Activated naive CD4-positive, alpha-beta T cell treated with anti-CD3 and anti-CD28 coated beads, Interleukin-2, amount 10 ng/mL, durations not matched to agents 7 days and 5 days (primary cell): ENCODE results near the gene PATJ.
"Not testable (repeated sequence)": the region's sequence is repeated elsewhere in the genome, so short reads cannot be mapped to it uniquely, and the experiment has no call there.

Source experiments
- CTCF ChIA-PET: fragments of 350-600 bp; sonication (Branson Sonifier 250); formaldehyde crosslinking; loops from one replicate; lab custom pipeline; 2021; ENCODE audit warnings: antibody characterized with exemption; lab: Charles Lee
- DNase-seq: peaks from one replicate; pipeline ENCODE4 v3.0.0-alpha.2; 2020
- H3K27ac Mint-ChIP-seq: one replicate; pipeline ENCODE4 v1.8.0; 2021; ENCODE audit warnings: mild to moderate bottlenecking, moderate library complexity, mixed read lengths
- H3K27me3 Mint-ChIP-seq: one replicate; pipeline ENCODE4 v1.8.0; 2021; ENCODE audit warnings: mild to moderate bottlenecking, mixed read lengths
- H3K36me3 Mint-ChIP-seq: one replicate; pipeline ENCODE4 v1.8.0; 2021; ENCODE audit warnings: mixed read lengths
- H3K4me1 Mint-ChIP-seq: one replicate; pipeline ENCODE4 v1.8.0; 2021; ENCODE audit warnings: mixed read lengths
- H3K4me3 Mint-ChIP-seq: one replicate; pipeline ENCODE4 v1.8.0; 2021; ENCODE audit warnings: mild to moderate bottlenecking, moderate library complexity, mixed read lengths
- H3K9me3 Mint-ChIP-seq: one replicate; pipeline ENCODE4 v1.8.0; 2021; ENCODE audit warnings: mixed read lengths

The PATJ gene

GRCh38 chr1:61730679-61731078 lies 11.6 kb upstream of the PATJ start:
- H3K4me1 Mint-ChIP-seq, CTCF ChIA-PET, H3K27ac Mint-ChIP-seq, H3K9me3 Mint-ChIP-seq, DNase-seq, H3K27me3 Mint-ChIP-seq, H3K36me3 Mint-ChIP-seq, H3K4me3 Mint-ChIP-seq: not testable (repeated sequence)

- DNase-seq = no peak
- H3K27me3 Mint-ChIP-seq = peaks cover 9% of the 10 kb centered on the region
- H3K27ac Mint-ChIP-seq = no peak overlapping the region
- H3K36me3 Mint-ChIP-seq = no peaks in the 10 kb centered on the region
- no peak overlapping the region for H3K4me3 Mint-ChIP-seq
- CTCF ChIA-PET = no interaction called here
- H3K9me3 Mint-ChIP-seq = no peaks in the 10 kb centered on the region
- peaks cover 6% of the 10 kb centered on the region for H3K4me1 Mint-ChIP-seq
These were observed 9.6 kb upstream of the PATJ start for GRCh38 chr1:61732726-61733125.

DNA sequence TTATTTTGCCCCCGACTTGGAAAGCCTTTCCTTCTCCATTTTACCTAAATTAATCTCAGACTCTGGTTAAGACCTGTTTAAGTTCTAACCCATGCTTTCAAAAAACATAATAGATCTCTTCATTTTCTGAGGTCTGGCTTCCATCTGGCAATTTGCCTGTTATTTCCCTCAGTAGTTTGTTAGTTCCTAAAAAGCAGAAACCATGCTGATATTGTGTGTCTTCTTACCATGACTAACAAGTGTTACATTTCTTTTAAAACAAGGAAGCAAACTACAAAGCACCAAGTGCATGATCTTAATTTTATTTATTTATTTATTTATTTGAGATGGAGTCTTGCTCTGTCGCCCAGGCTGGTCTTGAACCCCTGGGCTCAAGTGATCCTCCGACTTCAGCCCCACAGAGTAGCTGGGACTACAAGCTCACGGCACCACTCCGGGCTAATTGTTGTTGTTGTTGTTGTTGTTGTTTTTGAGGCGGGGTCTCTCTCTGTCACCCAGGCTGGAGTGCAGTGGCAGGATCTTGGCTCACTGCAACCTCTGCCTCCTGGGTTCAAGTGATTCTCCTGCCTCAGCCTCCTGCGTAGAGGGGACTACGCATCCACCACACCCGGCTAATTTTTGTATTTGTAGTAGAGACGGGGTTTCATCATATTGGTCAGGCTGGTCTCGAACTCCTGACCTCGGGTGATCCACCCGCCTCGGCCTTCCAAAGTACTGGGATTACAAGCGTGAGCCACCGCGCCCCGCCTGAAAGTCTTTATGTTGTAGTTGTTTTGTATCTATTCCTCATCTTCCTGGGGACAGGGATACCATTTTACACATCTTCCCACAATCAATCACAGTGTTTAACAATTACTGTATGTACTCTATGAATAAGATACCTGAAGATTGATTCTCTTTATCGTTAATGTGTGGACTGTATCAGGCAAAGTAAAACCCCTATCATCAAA lies 1.3 kb upstream of the PATJ start:
- H3K9me3 Mint-ChIP-seq = no peaks in the 10 kb centered on the region
- no peaks in the 10 kb centered on the region for H3K27me3 Mint-ChIP-seq
- H3K4me3 Mint-ChIP-seq = peak overlapping the region; percentile 84
- peak overlapping the region; percentile 71 for H3K27ac Mint-ChIP-seq
- CTCF ChIA-PET = interaction anchor here (0.7 kb wide), 1 partner anchor 18 kb away, joined by 4 read pairs; no protein-coding TSS in a partner anchor
- H3K36me3 Mint-ChIP-seq = no peaks in the 10 kb centered on the region
- DNase-seq = no peak
- H3K4me1 Mint-ChIP-seq = peaks cover 29% of the 10 kb centered on the region

- CTCF ChIA-PET = no interaction called here
- Mint-ChIP-seq H3K36me3 (no peaks in the 10 kb centered on the region), H3K9me3 (no peaks in the 10 kb centered on the region), H3K27ac (no peak overlapping the region), H3K27me3 (no peaks in the 10 kb centered on the region), H3K4me3 (peak overlapping the region; percentile 60), H3K4me1 (peaks cover 26% of the 10 kb centered on the region)
- DNase-seq = no peak
These were observed 545 bp downstream of the PATJ start for GRCh38 chr1:61742620-61743430.

GRCh38 chr1:61743431-61743705 lies 1.1 kb downstream of the PATJ start:
- DNase-seq = no peak
- no peaks in the 10 kb centered on the region for H3K9me3 Mint-ChIP-seq
- H3K27ac Mint-ChIP-seq = no peak overlapping the region
- H3K4me1 Mint-ChIP-seq = peaks cover 26% of the 10 kb centered on the region
- CTCF ChIA-PET = interaction anchor here (1.3 kb wide), 1 partner anchor 17 kb away, joined by 4 read pairs; no protein-coding TSS in a partner anchor
- H3K27me3 Mint-ChIP-seq = no peaks in the 10 kb centered on the region
- H3K36me3 Mint-ChIP-seq = peaks cover under 1% of the 10 kb centered on the region
- peak overlapping the region; percentile 60 for H3K4me3 Mint-ChIP-seq

DNA sequence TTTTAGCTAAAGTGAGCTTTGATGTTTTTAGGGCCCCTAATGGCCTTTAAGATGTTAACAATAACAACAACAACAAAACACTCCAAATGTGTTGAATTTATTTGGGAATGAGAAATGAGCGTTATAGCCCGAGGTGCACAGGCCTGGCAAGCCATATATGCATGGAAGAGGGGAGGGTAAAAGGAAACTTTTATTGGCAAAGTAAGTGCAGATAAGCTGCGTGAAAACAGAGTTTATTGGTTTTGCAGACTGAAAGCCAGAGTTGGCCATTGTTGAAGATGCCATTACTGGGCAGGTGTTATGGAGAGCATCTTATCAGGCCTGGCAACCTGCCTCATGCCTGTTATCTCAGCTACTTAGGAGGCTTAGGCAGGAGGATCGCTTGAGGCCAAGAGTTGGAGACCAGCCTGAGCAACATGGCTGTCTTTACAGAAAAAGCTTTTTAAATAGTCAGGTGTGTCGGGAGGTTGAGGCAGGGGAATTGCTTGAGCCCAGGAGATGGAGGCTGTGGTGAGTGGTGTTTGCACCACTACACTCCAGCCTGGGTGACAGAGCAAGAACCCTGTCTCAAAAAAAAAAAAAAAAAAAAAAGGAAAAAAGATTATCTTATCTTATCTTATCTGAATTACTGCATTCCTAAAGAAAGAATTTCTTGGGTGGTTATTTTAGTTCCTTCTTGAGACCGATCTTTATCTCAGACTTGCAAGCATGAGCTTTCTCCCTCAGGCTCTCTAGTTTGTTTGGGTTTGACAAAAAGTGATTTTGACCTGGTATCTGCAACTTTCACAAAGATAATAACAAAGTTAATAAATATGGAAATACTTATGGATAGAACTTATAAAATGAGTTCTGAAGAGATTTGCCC lies 1.7 kb downstream of the PATJ start:
- no peaks in the 10 kb centered on the region for H3K9me3 Mint-ChIP-seq
- no peak for DNase-seq
- H3K36me3 Mint-ChIP-seq = peaks cover 1% of the 10 kb centered on the region
- peaks cover 26% of the 10 kb centered on the region for H3K4me1 Mint-ChIP-seq
- peak overlapping the region; percentile 60 for H3K4me3 Mint-ChIP-seq
- H3K27me3 Mint-ChIP-seq = no peaks in the 10 kb centered on the region
- no peak overlapping the region for H3K27ac Mint-ChIP-seq
- CTCF ChIA-PET = interaction anchor here (1.3 kb wide), 1 partner anchor 17 kb away, joined by 4 read pairs; no protein-coding TSS in a partner anchor

DNA sequence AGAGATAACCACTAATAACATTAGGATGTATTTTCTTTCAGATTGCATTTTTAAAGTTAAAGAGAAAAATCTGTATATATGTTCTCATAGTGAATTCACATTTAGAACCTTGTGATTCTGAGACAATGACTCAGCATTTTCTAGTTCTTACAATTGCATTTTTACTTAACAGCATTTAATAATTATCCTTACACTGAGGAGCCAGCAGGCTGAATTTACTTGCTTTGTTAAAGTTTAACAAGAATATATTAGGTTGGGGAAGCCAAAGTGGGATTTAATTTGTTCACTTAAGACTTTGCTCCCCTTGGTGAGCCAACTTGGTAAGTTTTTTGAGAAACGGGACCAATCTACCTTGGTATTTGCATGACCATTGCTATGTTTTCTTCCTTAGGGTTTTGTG lies 4.5 kb downstream of the PATJ start:
- Mint-ChIP-seq H3K27me3 (no peaks in the 10 kb centered on the region), H3K27ac (no peak overlapping the region), H3K9me3 (no peaks in the 10 kb centered on the region), H3K4me1 (peaks cover 12% of the 10 kb centered on the region), H3K36me3 (peaks cover 1% of the 10 kb centered on the region), H3K4me3 (no peak overlapping the region)
- DNase-seq = no peak
- CTCF ChIA-PET = no interaction called here

DNA sequence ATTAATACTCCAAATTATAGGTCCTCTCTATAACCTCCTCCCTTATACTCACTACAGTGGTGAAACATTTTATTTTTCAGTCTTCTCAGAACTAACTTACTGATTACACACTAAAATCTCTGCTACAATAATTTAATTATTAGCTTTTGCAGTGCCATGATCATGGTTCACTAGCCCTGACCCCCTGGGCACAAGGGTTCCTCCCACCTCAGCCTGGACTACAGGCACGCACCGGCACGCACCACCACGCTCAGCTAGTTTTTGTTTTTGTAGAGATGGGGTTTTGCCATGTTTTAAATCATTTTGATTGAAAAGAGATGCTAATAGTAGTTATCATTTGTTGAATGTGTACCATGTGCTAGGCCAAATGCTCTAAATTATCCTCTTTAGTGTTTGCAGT lies 6.3 kb downstream of the PATJ start:
- no peaks in the 10 kb centered on the region for H3K27me3 Mint-ChIP-seq
- H3K4me3 Mint-ChIP-seq = no peak overlapping the region
- H3K27ac Mint-ChIP-seq = no peak overlapping the region
- peaks cover 1% of the 10 kb centered on the region for H3K36me3 Mint-ChIP-seq
- DNase-seq = no peak
- no peaks in the 10 kb centered on the region for H3K9me3 Mint-ChIP-seq
- CTCF ChIA-PET = no interaction called here
- H3K4me1 Mint-ChIP-seq = peaks cover 4% of the 10 kb centered on the region

- no peak for DNase-seq
- Mint-ChIP-seq H3K4me1 (peaks cover 3% of the 10 kb centered on the region), H3K4me3 (no peak overlapping the region), H3K27ac (no peak overlapping the region), H3K27me3 (no peaks in the 10 kb centered on the region), H3K9me3 (no peaks in the 10 kb centered on the region), H3K36me3 (peaks cover 1% of the 10 kb centered on the region)
- CTCF ChIA-PET = no interaction called here
These were observed 7.3 kb downstream of the PATJ start for GRCh38 chr1:61749574-61749973.

- Mint-ChIP-seq H3K4me1 (no peaks in the 10 kb centered on the region), H3K36me3 (peaks cover 1% of the 10 kb centered on the region)
These were observed 10.7 kb downstream of the PATJ start for GRCh38 chr1:61752921-61753389.

DNA sequence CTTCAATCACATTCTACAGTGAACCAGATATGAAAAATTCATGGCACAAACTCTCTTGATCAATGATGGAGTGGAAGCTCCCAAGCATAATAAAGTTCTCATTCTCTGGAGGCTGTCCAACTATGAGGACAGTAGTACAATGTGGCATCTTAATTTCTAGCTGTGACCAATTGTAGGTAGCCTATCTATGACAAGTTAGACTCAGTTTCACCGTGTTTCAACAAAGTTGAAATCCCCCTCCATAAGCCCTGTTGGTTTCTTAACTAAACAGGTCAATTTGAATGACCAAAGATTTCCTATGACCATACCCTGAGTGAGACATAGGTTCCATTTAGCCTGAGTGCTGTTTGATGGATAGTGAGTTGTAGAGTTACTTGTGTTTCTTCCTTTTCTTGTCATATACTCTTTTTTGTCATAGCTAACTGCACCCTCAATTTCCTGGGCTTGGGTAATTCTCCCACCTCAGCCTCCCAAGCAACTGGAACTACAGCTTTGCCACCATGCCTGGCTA lies 11.8 kb downstream of the PATJ start:
- no peaks in the 10 kb centered on the region for H3K9me3 Mint-ChIP-seq
- CTCF ChIA-PET = no interaction called here
- no peaks in the 10 kb centered on the region for H3K27me3 Mint-ChIP-seq
- DNase-seq = no peak
- no peak overlapping the region for H3K4me3 Mint-ChIP-seq
- H3K27ac Mint-ChIP-seq = no peak overlapping the region
- no peaks in the 10 kb centered on the region for H3K4me1 Mint-ChIP-seq
- no peaks in the 10 kb centered on the region for H3K36me3 Mint-ChIP-seq

More at GRCh38 chr1:61752921-61753389, 10.7 kb downstream of the PATJ start:
- DNase-seq = no peak
- Mint-ChIP-seq H3K27me3 (no peaks in the 10 kb centered on the region), H3K27ac (no peak overlapping the region), H3K4me3 (no peak overlapping the region), H3K9me3 (no peaks in the 10 kb centered on the region)
- CTCF ChIA-PET = interaction anchor here (0.8 kb wide), 1 partner anchor 1718 kb away, joined by 3 read pairs; no protein-coding TSS in a partner anchor

GRCh38 chr1:61754545-61754944 lies 12.3 kb downstream of the PATJ start:
- CTCF ChIA-PET = no interaction called here
- Mint-ChIP-seq H3K4me3 (no peak overlapping the region), H3K27me3 (no peaks in the 10 kb centered on the region), H3K36me3 (no peaks in the 10 kb centered on the region), H3K27ac (no peak overlapping the region), H3K4me1 (no peaks in the 10 kb centered on the region), H3K9me3 (no peaks in the 10 kb centered on the region)
- DNase-seq = no peak

DNA sequence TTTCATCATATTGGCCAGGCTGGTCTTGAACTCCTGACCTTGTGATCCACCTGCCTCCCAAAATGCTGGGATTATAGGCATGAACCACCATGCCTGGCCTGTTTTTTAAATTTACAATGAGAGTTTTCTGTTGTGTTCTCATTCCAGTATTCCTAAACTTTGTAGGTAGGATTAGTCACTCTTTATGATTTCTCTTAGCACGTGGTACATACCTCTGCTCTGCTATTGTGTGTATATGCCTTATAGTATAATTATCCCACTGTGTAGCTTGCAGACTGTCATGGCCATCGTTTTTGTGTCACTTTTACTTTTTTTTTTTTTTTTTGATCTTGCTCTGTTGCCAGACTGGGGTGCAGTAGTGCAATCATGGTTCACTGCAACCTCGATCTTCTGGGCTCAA lies 14.5 kb downstream of the PATJ start:
- no peaks in the 10 kb centered on the region for H3K36me3 Mint-ChIP-seq
- CTCF ChIA-PET = no interaction called here
- no peak overlapping the region for H3K4me3 Mint-ChIP-seq
- H3K27me3 Mint-ChIP-seq = no peaks in the 10 kb centered on the region
- no peaks in the 10 kb centered on the region for H3K9me3 Mint-ChIP-seq
- no peaks in the 10 kb centered on the region for H3K4me1 Mint-ChIP-seq
- H3K27ac Mint-ChIP-seq = no peak overlapping the region
- DNase-seq = no peak

DNA sequence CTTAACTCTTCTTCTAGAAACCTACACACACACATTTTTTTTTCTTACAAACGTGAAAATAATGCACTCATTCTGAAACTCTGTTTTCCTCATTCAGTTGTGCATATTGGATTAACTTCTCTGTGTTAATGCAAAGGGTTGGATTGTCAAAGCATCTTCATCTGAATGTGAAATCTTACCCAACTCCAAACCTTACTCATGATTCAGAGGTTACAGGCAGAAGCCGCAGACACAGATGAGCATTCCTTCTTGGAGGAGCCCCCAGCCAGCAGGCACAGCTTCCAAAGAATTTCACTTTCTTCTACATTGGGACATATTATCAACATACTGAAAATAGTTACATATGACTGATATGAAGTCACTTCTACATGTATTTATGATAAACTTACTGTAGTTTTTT lies 15.7 kb downstream of the PATJ start:
- Mint-ChIP-seq H3K27ac (no peak overlapping the region), H3K27me3 (no peaks in the 10 kb centered on the region), H3K36me3 (no peaks in the 10 kb centered on the region), H3K9me3 (no peaks in the 10 kb centered on the region), H3K4me3 (no peak overlapping the region), H3K4me1 (no peaks in the 10 kb centered on the region)
- CTCF ChIA-PET = no interaction called here
- DNase-seq = no peak
